K562 (cell line): ENCODE measurements around the gene PRPF8. TPM values are rescaled to one million over a fixed set of nuclear protein-coding genes. Genes with fewer than 3 reads are reported as not detected.
A peak's percentile ranks its signal among the peaks of the same experiment; 100 is the strongest.

Experiments used
- CBX2 ChIP-seq: fragments of 200-600 bp; sonication (generic); IDR thresholded peaks from one replicate; pipeline ENCODE4 v1.6.1; 2012; ENCODE audit warnings: mild to moderate bottlenecking, low read length, inconsistent platforms; ENCODE audit not compliant: insufficient read depth, poor library complexity, severe bottlenecking
- ESRRA ChIP-seq: fragments of 450-650 bp; IDR thresholded peaks from 2 replicates; pipeline ENCODE4 v1.6.1; 2014; ENCODE audit warnings: low read depth, mild to moderate bottlenecking, moderate library complexity, borderline replicate concordance
- GABPA ChIP-seq: fragments of 200-800 bp; sonication (Bioruptor generic); conservative IDR thresholded peaks from 2 replicates; pipeline ENCODE4 v1.6.1; 2016; ENCODE audit warnings: low read depth, missing genetic modification characterization, missing compliant biosample characterization
- HNRNPLL ChIP-seq: fragments of 200-400 bp; formaldehyde crosslinking; IDR thresholded peaks from 2 replicates; pipeline ENCODE4 v1.6.1; 2017; ENCODE audit warnings: low read length, low read depth, mild to moderate bottlenecking; ENCODE audit not compliant: poor library complexity, severe bottlenecking
- POU5F1 ChIP-seq: fragments of 150-350 bp; IDR thresholded peaks from 2 replicates; pipeline ENCODE4 v1.6.1; 2014; ENCODE audit warnings: borderline replicate concordance, low read length, low read depth, mild to moderate bottlenecking; ENCODE audit not compliant: partially characterized antibody
- RERE ChIP-seq: sonication (generic); formaldehyde crosslinking; IDR thresholded peaks from 2 replicates; pipeline ENCODE4 v1.8.0; 2023; ENCODE audit warnings: missing genetic modification reagents, mild to moderate bottlenecking, borderline replicate concordance
- SAFB ChIP-seq: fragments of 200-400 bp; formaldehyde crosslinking; IDR thresholded peaks from 2 replicates; pipeline ENCODE4 v1.6.1; 2017; ENCODE audit warnings: low read depth, low read length, borderline replicate concordance
- SRSF9 ChIP-seq: fragments of 200-400 bp; formaldehyde crosslinking; IDR thresholded peaks from 2 replicates; pipeline ENCODE4 v1.6.1; 2017; ENCODE audit warnings: low read depth, low read length, borderline replicate concordance
- THRB ChIP-seq: fragments of 450-650 bp; formaldehyde crosslinking; conservative IDR thresholded peaks from 2 replicates; pipeline ENCODE4 v1.4.0; 2022; ENCODE audit warnings: mild to moderate bottlenecking, missing genetic modification characterization
- ZNF280A ChIP-seq: fragments of 450-650 bp; IDR thresholded peaks from 2 replicates; pipeline ENCODE4 v1.6.1; 2018; ENCODE audit warnings: mild to moderate bottlenecking, low read depth; ENCODE audit not compliant: partially characterized antibody
- polyA plus RNA-seq, 8 experiments: library from polyadenylated mRNA; depleted of rRNA in 4 of 8; stranded (reverse) in 5 of 8; unstranded in 3 of 8; fragments of >200 nt; fragmentation: Nextera tagmentation in 2 of 8; fragmentation: Illumina TruSeq in 1 of 8; extraction: Ambion mirVana in 2 of 8; extraction: Trizol in 1 of 8; gene quantifications; 2 replicates each; pipeline versions ENCODE4 v1.2.1 to v1.2.3, GENCODE V29; 2011 to 2014; ENCODE audit warnings: inconsistent platforms in 1 of 8, missing spikeins in 1 of 8
- total RNA-seq, 7 experiments: library from RNA; depleted of rRNA in 6 of 7; stranded (reverse); fragments of >200 nt in 6 of 7; fragmentation: Illumina TruSeq in 2 of 7; extraction: Trizol in 2 of 7; gene quantifications; 2 replicates each; pipeline versions ENCODE4 v1.2.1 to v1.2.3, GENCODE V29; 2011 to 2021; ENCODE audit warnings: low replicate concordance in 1 of 7

Gene PRPF8
- total and polyA plus RNA-seq, 9 of the 15 experiments (the other 6 are each of a cell fraction or from before 2014, with no cell fraction given), result 64.3 to 294 (median 85.9) TPM

GRCh38 chr17:1730326-1731193 lies 45.9 kb upstream of the PRPF8 start (continued):
- TF ChIP-seq GABPA (tag) (peak; percentile 44; the same call in 1 of the 2 replicates), SAFB (no peak), THRB (no peak), RERE (peak; percentile 73; the same call in 1 of the 2 replicates), ESRRA (no peak; the same call in 1 of the 2 replicates), HNRNPLL (no peak), ZNF280A (no peak), SRSF9 (no peak), POU5F1 (no peak), CBX2 (no peak)
